ENCODE results near the gene SHLD1. TPM values are rescaled to one million over a fixed set of nuclear protein-coding genes. Genes with fewer than 3 reads are reported as not detected.
"Not testable (repeated sequence)": the region's sequence is repeated elsewhere in the genome, so short reads cannot be mapped to it uniquely, and the experiment has no call there.

The SHLD1 gene
- total and polyA plus RNA-seq, 7 donors = 3.7 to 16.8 (median 8.6) TPM

GRCh38 chr20:5793916-5794315 lies 43.7 kb downstream of the SHLD1 start:
- no peak for TF ChIP-seq CTCF (IDR thresholded peaks at IDR 0.05)
- Histone ChIP-seq H3K27ac (no peak overlapping the region), H3K27me3 (ENCODE audit: insufficient read depth in 3 of 3, low read length in 2 of 3) (no peaks in the 10 kb centered on the region), H3K36me3 (ENCODE audit: insufficient read depth in 1 of 2, low read depth in 1 of 2) (no peaks in the 10 kb centered on the region), H3K4me3 (no peak overlapping the region), H3K4me1 (no peaks in the 10 kb centered on the region), H3K9me3 (no peaks in the 10 kb centered on the region)
- DNase-seq (no peak), ATAC-seq (no peak)
- 80 to 86% (median 86%) methylated on average over 2 of the region's 2 CpGs for WGBS, 3 donors
- intact Hi-C loops (cut with DNase I) = no loop called here

- no peaks in the 10 kb centered on the region for H3K9me3 ChIP-seq
- H3K4me3 ChIP-seq = no peak overlapping the region
- no peaks in the 10 kb centered on the region for H3K36me3 ChIP-seq (ENCODE audit: insufficient read depth in 1 of 2, low read depth in 1 of 2)
- no peaks in the 10 kb centered on the region for H3K27me3 ChIP-seq (ENCODE audit: insufficient read depth in 3 of 3, low read length in 2 of 3)
- no peak for DNase-seq
- 88 to 91% (median 90%) methylated on average over 8 of the region's 8 CpGs for WGBS, 3 donors
- intact Hi-C loops (cut with DNase I) = no loop called here
- no peaks in the 10 kb centered on the region for H3K4me1 ChIP-seq
- H3K27ac ChIP-seq = no peak overlapping the region
- ATAC-seq = no peak
- TF ChIP-seq CTCF (IDR thresholded peaks at IDR 0.05) = no peak
These were observed 46.3 kb downstream of the SHLD1 start for GRCh38 chr20:5796331-5797040.

GRCh38 chr20:5797165-5797564 lies 47.0 kb downstream of the SHLD1 start:
- Histone ChIP-seq H3K36me3 (ENCODE audit: insufficient read depth in 1 of 2, low read depth in 1 of 2) (no peaks in the 10 kb centered on the region), H3K27ac (no peak overlapping the region), H3K9me3 (no peaks in the 10 kb centered on the region), H3K4me3 (no peak overlapping the region), H3K27me3 (ENCODE audit: insufficient read depth in 3 of 3, low read length in 2 of 3) (no peaks in the 10 kb centered on the region), H3K4me1 (no peaks in the 10 kb centered on the region)
- no peak for ATAC-seq
- no peak for DNase-seq
- no peak for TF ChIP-seq CTCF (IDR thresholded peaks at IDR 0.05)
- WGBS, 3 donors = 85 to 100% (median 94%) methylated on average over 1 of the region's 1 CpG
- intact Hi-C loops (cut with DNase I) = no loop called here

- WGBS, 3 donors = 73 to 97% (median 75%) methylated on average over 6 to 7 of the region's 7 CpGs
These were observed 47.8 kb downstream of the SHLD1 start for GRCh38 chr20:5797843-5798462.

GRCh38 chr20:5803754-5804303 lies 53.6 kb downstream of the SHLD1 start:
- not testable (repeated sequence) for H3K4me3 ChIP-seq; H3K36me3 ChIP-seq (ENCODE audit: insufficient read depth in 1 of 2, low read depth in 1 of 2); DNase-seq; H3K27me3 ChIP-seq (ENCODE audit: insufficient read depth in 3 of 3, low read length in 2 of 3); ATAC-seq; H3K27ac ChIP-seq; H3K9me3 ChIP-seq
- intact Hi-C loops (cut with DNase I) = loop anchor here in 1 of 2 donors (10.0 kb wide), 1 partner anchor 271 kb away; no protein-coding TSS in a partner anchor
- WGBS, 3 donors = 91 to 93% (median 91%) methylated on average over 13 of the region's 13 CpGs
- peaks cover 11% of the 10 kb centered on the region for H3K4me1 ChIP-seq

More at GRCh38 chr20:5797843-5798462, 47.8 kb downstream of the SHLD1 start:
- no peaks in the 10 kb centered on the region for H3K36me3 ChIP-seq (ENCODE audit: insufficient read depth in 1 of 2, low read depth in 1 of 2)
- TF ChIP-seq CTCF (IDR thresholded peaks at IDR 0.05) = no peak
- ATAC-seq (no peak), DNase-seq (no peak)
- no peak overlapping the region for H3K4me3 ChIP-seq
- H3K27ac ChIP-seq = no peak overlapping the region
- intact Hi-C loops (cut with DNase I) = no loop called here
- H3K27me3 ChIP-seq (ENCODE audit: insufficient read depth in 3 of 3, low read length in 2 of 3) = no peaks in the 10 kb centered on the region
- no peaks in the 10 kb centered on the region for H3K4me1 ChIP-seq
- H3K9me3 ChIP-seq = no peaks in the 10 kb centered on the region
